Measurements from ENCODE around the gene CEL. TPM values are rescaled to one million over a fixed set of nuclear protein-coding genes. Genes with fewer than 3 reads are reported as not detected.
"Not testable (repeated sequence)": the region's sequence is repeated elsewhere in the genome, so short reads cannot be mapped to it uniquely, and the experiment has no call there.

The CEL gene
- total RNA-seq, 2 experiments from 2014 or later = 1.2 to 1.8 TPM

DNA sequence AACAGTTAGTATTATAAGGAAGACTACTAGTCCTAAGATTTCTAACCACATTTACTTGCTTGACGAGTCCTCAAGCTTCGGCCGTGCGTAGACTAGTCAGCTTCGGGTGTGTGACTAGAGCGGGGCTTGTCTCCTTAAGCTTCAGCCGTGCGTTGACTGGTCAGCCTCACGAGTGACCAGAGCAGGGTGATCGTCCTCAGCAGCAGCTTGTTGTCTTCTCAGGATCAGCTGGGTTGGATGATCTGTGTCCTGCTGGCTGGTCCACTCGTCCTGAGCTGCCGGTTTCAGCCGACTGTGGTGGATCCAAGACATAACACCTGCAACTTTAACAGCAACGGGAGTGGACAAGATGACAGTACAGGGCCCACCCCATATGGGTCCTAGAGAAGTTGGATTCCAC is 16.7 kb downstream of the CEL start:
- no TSS peak for BruUV-seq (replicated peaks)
- Histone ChIP-seq H2AFZ (ENCODE audit: low read length) (no peak overlapping the region), H3K27ac (ENCODE audit: low read depth, low read length, poor library complexity, severe bottlenecking) (no peak overlapping the region), H3K79me2 (ENCODE audit: insufficient read depth, low read depth, low read length) (no peaks in the 10 kb centered on the region), H3K4me1 (ENCODE audit: insufficient read depth, low read length, poor library complexity, severe bottlenecking) (no peaks in the 10 kb centered on the region), H3K4me2 (ENCODE audit: low read length) (no peak overlapping the region), H4K20me1 (ENCODE audit: insufficient read depth, low read length) (no peaks in the 10 kb centered on the region), H3K9me3 (ENCODE audit: low read length) (no peaks in the 10 kb centered on the region), H3K4me3 (ENCODE audit: low read depth, low read length, poor library complexity, severe bottlenecking) (no peak overlapping the region), H3K36me3 (ENCODE audit: insufficient read depth, low read length) (no peaks in the 10 kb centered on the region), H3K9me2 (ENCODE audit: insufficient read depth, low read length) (no peaks in the 10 kb centered on the region)
- no peak for DNase-seq (ENCODE audit: low spot score)
- intact Hi-C loops (cut with micrococcal nuclease; ENCODE audit: unreplicated experiment) = no loop called here
- TF ChIP-seq, protein P1, sequence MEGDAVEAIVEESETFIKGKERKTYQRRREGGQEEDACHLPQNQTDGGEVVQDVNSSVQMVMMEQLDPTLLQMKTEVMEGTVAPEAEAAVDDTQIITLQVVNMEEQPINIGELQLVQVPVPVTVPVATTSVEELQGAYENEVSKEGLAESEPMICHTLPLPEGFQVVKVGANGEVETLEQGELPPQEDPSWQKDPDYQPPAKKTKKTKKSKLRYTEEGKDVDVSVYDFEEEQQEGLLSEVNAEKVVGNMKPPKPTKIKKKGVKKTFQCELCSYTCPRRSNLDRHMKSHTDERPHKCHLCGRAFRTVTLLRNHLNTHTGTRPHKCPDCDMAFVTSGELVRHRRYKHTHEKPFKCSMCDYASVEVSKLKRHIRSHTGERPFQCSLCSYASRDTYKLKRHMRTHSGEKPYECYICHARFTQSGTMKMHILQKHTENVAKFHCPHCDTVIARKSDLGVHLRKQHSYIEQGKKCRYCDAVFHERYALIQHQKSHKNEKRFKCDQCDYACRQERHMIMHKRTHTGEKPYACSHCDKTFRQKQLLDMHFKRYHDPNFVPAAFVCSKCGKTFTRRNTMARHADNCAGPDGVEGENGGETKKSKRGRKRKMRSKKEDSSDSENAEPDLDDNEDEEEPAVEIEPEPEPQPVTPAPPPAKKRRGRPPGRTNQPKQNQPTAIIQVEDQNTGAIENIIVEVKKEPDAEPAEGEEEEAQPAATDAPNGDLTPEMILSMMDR (conservative IDR thresholded peaks at IDR 0.05; ENCODE audit: low read length) = no peak
- no peak for TF ChIP-seq EZH2phosphoT487 (IDR thresholded peaks at IDR 0.05; ENCODE audit: borderline replicate concordance, low read depth, low read length)
- ChIA-PET POLR2A (interaction anchor here (0.6 kb wide), 1 partner anchor 1194 kb away, joined by 3 read pairs; no protein-coding TSS in a partner anchor), CTCF (ENCODE audit: unreplicated experiment) (no interaction called here)

DNA sequence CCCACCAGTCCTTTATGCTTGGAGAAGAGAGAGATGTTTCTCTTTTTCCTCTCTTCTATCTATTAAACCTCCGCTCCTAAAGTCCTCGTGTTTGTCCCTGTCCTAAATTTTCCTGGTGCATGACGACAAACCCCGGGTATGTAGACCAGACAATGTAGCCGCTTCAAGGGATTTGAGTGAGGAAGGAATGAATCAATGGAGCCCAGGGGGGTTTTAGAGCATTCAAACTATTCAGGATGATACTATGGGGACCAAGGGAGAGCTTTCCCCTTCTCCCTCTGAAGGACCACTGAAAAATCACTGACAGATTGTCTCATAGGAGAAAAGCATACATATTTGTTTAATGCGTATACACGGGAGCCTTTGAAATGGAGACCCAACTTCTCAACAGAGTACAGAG is 18.4 kb downstream of the CEL start:
- Histone ChIP-seq H3K4me1 (ENCODE audit: insufficient read depth, low read length, poor library complexity, severe bottlenecking) (no peaks in the 10 kb centered on the region), H3K4me3 (ENCODE audit: low read depth, low read length, poor library complexity, severe bottlenecking) (no peak overlapping the region), H4K20me1 (ENCODE audit: insufficient read depth, low read length) (no peaks in the 10 kb centered on the region), H3K4me2 (ENCODE audit: low read length) (no peak overlapping the region), H3K79me2 (ENCODE audit: insufficient read depth, low read depth, low read length) (no peaks in the 10 kb centered on the region), H3K9me3 (ENCODE audit: low read length) (no peaks in the 10 kb centered on the region), H3K27ac (ENCODE audit: low read depth, low read length, poor library complexity, severe bottlenecking) (no peak overlapping the region), H2AFZ (ENCODE audit: low read length) (no peak overlapping the region), H3K9me2 (ENCODE audit: insufficient read depth, low read length) (no peaks in the 10 kb centered on the region), H3K36me3 (ENCODE audit: insufficient read depth, low read length) (no peaks in the 10 kb centered on the region)
- TF ChIP-seq, protein P1 (conservative IDR thresholded peaks at IDR 0.05; ENCODE audit: low read length) = no peak
- TF ChIP-seq EZH2phosphoT487 (IDR thresholded peaks at IDR 0.05; ENCODE audit: borderline replicate concordance, low read depth, low read length) = no peak
- no peak for DNase-seq (ENCODE audit: low spot score)
- CTCF ChIA-PET (ENCODE audit: unreplicated experiment) = no interaction called here
- intact Hi-C loops (cut with micrococcal nuclease; ENCODE audit: unreplicated experiment) = no loop called here
- POLR2A ChIA-PET = no interaction called here
- no TSS peak for BruUV-seq (replicated peaks)

DNA sequence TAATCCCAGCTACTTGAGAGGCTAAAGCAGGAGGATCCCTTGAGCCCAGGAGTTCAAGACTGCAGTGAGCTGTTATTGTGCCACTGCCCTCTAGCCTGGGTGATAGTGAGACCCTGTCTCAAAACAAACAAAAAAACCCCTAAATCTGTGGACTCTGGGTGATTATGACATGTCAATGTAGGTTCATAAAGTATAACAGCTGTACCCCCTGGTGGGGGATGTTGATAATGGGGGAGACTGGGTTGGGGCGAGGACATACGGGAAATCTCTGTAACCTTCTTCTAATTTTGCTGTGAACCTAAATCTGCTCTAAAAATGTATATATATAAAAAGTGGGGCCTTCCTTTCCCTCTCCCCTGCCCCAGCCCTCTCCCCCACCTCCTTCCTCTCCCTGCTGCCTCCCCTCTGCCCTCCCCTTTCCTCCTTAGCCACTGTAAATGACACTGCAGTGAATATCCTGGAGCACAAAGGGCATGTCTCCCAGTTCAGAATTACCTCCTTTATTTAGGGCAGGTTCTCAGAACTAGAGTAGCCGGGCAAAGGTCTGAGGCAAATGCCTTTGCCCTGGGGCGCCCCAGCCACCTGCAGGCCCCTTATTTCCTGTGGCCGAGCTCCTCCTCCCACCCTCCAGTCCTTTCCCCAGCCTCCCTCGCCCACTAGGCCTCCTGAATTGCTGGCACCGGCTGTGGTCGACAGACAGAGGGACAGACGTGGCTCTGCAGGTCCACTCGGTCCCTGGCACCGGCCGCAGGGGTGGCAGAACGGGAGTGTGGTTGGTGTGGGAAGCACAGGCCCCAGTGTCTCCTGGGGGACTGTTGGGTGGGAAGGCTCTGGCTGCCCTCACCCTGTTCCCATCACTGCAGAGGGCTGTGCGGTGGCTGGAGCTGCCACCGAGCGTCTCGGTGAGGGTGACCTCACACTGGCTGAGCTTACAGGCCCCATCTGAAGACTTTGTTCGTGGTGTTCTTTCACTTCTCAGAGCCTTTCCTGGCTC is 19.3 kb downstream of the CEL start:
- H3K9me3 ChIP-seq (ENCODE audit: low read length); H3K4me2 ChIP-seq (ENCODE audit: low read length); DNase-seq (ENCODE audit: low spot score); H3K27ac ChIP-seq (ENCODE audit: low read depth, low read length, poor library complexity, severe bottlenecking); H4K20me1 ChIP-seq (ENCODE audit: insufficient read depth, low read length); H2AFZ ChIP-seq (ENCODE audit: low read length); H3K9me2 ChIP-seq (ENCODE audit: insufficient read depth, low read length); CTCF ChIA-PET (ENCODE audit: unreplicated experiment); H3K79me2 ChIP-seq (ENCODE audit: insufficient read depth, low read depth, low read length); intact Hi-C loops (cut with micrococcal nuclease; ENCODE audit: unreplicated experiment); H3K4me1 ChIP-seq (ENCODE audit: insufficient read depth, low read length, poor library complexity, severe bottlenecking); H3K4me3 ChIP-seq (ENCODE audit: low read depth, low read length, poor library complexity, severe bottlenecking); POLR2A ChIA-PET; H3K36me3 ChIP-seq (ENCODE audit: insufficient read depth, low read length); BruUV-seq (replicated peaks): not testable (repeated sequence)
- TF ChIP-seq, protein P1 (conservative IDR thresholded peaks at IDR 0.05; ENCODE audit: low read length) = peak; percentile 29

DNA sequence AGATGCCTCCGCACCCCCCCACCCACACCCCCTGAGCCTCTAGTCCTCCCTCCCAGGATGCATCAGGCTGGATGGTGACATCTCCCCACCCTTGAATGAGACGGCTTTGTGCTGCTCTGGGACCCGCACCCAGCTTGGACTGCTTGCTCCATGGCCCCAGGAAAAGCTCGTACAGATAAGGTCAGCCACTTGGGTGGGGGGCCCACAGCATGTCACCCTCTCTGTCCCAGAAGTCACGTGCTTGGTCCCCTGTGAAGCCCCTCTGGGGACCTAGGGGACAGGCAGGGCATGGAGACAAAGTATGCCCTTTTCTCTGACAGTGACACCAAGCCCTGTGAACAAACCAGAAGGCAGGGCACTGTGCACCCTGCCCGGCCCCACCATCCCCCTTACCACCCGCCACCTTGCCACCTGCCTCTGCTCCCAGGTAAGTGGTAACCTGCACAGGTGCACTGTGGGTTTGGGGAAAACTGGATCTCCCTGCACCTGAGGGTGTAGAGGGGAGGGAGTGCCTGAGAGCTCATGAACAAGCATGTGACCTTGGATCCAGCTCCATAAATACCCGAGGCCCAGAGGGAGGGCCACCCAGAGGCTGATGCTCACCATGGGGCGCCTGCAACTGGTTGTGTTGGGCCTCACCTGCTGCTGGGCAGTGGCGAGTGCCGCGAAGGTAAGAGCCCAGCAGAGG is 20.3 kb downstream of the CEL start:
- H3K4me3 ChIP-seq (ENCODE audit: low read depth, low read length, poor library complexity, severe bottlenecking); DNase-seq (ENCODE audit: low spot score); H2AFZ ChIP-seq (ENCODE audit: low read length); H3K9me2 ChIP-seq (ENCODE audit: insufficient read depth, low read length); intact Hi-C loops (cut with micrococcal nuclease; ENCODE audit: unreplicated experiment); H3K36me3 ChIP-seq (ENCODE audit: insufficient read depth, low read length); H3K9me3 ChIP-seq (ENCODE audit: low read length); H3K27ac ChIP-seq (ENCODE audit: low read depth, low read length, poor library complexity, severe bottlenecking); BruUV-seq (replicated peaks); H4K20me1 ChIP-seq (ENCODE audit: insufficient read depth, low read length); H3K4me1 ChIP-seq (ENCODE audit: insufficient read depth, low read length, poor library complexity, severe bottlenecking); H3K4me2 ChIP-seq (ENCODE audit: low read length); CTCF ChIA-PET (ENCODE audit: unreplicated experiment); POLR2A ChIA-PET; H3K79me2 ChIP-seq (ENCODE audit: insufficient read depth, low read depth, low read length): not testable (repeated sequence)
